SK-N-SH (cell line): Measurements from ENCODE around the gene NECTIN1.

Experiments used
- CHD2 ChIP-seq: fragments of 150-350 bp; IDR thresholded peaks from 2 replicates; pipeline ENCODE4 v1.6.1; 2018; ENCODE audit warnings: low read length; ENCODE audit not compliant: partially characterized antibody
- EZH2phosphoT487 ChIP-seq: fragments of 200-600 bp; sonication (generic); IDR thresholded peaks from 2 replicates; pipeline ENCODE4 v1.6.1; 2017; ENCODE audit warnings: low read depth, mixed run types, mild to moderate bottlenecking, antibody characterized with exemption, moderate library complexity, borderline replicate concordance
- FOXM1 ChIP-seq: IDR thresholded peaks from 2 replicates; pipeline ENCODE4 v1.4.0; 2012; ENCODE audit warnings: low read depth, mild to moderate bottlenecking
- MXI1 ChIP-seq: IDR thresholded peaks from 2 replicates; pipeline ENCODE4 v1.6.1; 2012; ENCODE audit warnings: mild to moderate bottlenecking, low read depth, low read length, improper control_type of control experiment
- POLR2AphosphoS5 ChIP-seq: IDR thresholded peaks from 2 replicates; pipeline ENCODE4 v1.6.1; 2012; ENCODE audit warnings: low read depth, low read length
- RAD21 ChIP-seq: IDR thresholded peaks from 2 replicates; pipeline ENCODE4 v1.6.1; 2012; ENCODE audit warnings: mild to moderate bottlenecking, low read length
- TF ChIP-seq, protein P1 (sequence below): fragments of 200-600 bp; sonication (generic); IDR thresholded peaks from 2 replicates; pipeline ENCODE4 v1.6.1; 2017; ENCODE audit warnings: antibody characterized with exemption, mild to moderate bottlenecking, moderate library complexity
- TF ChIP-seq, protein P2 (sequence below): IDR thresholded peaks from 2 replicates; pipeline ENCODE4 v1.4.0; 2012; ENCODE audit warnings: low read depth
- TF ChIP-seq, protein P3 (sequence below): fragments of 150-350 bp; IDR thresholded peaks from 2 replicates; pipeline ENCODE4 v1.6.1; 2016; ENCODE audit warnings: mild to moderate bottlenecking, low read depth, low read length

DNA sequence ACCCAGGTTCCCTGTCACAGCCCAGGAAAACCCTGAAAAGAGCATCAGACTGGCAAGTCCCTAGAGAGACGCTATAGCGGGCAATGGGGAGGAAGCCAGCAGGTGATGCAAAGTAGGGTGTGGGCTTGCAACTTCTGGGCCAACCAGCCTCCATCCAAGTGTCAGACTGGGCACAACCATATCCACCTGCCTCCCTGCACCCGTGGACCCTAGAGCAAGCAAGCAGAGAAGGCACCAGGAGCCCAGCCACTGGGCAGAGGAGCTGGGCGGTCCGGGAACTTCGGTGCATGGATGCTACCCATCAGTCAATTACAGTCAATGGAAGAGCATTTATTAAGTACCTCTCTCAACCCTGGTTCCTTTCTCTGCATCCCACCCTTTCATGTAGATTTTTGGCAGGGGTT, 2.8 kb downstream of the NECTIN1 start:
- TF ChIP-seq, protein P1, sequence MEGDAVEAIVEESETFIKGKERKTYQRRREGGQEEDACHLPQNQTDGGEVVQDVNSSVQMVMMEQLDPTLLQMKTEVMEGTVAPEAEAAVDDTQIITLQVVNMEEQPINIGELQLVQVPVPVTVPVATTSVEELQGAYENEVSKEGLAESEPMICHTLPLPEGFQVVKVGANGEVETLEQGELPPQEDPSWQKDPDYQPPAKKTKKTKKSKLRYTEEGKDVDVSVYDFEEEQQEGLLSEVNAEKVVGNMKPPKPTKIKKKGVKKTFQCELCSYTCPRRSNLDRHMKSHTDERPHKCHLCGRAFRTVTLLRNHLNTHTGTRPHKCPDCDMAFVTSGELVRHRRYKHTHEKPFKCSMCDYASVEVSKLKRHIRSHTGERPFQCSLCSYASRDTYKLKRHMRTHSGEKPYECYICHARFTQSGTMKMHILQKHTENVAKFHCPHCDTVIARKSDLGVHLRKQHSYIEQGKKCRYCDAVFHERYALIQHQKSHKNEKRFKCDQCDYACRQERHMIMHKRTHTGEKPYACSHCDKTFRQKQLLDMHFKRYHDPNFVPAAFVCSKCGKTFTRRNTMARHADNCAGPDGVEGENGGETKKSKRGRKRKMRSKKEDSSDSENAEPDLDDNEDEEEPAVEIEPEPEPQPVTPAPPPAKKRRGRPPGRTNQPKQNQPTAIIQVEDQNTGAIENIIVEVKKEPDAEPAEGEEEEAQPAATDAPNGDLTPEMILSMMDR: no peak
- TF ChIP-seq, protein P2, sequence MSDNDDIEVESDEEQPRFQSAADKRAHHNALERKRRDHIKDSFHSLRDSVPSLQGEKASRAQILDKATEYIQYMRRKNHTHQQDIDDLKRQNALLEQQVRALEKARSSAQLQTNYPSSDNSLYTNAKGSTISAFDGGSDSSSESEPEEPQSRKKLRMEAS: no peak
- TF ChIP-seq MXI1 (no peak), POLR2AphosphoS5 (no peak), FOXM1 (no peak), CHD2 (no peak), EZH2phosphoT487 (no peak), RAD21 (no peak)
- TF ChIP-seq, protein P3, sequence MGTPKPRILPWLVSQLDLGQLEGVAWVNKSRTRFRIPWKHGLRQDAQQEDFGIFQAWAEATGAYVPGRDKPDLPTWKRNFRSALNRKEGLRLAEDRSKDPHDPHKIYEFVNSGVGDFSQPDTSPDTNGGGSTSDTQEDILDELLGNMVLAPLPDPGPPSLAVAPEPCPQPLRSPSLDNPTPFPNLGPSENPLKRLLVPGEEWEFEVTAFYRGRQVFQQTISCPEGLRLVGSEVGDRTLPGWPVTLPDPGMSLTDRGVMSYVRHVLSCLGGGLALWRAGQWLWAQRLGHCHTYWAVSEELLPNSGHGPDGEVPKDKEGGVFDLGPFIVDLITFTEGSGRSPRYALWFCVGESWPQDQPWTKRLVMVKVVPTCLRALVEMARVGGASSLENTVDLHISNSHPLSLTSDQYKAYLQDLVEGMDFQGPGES: no peak
